GM19397 (cell line): ENCODE measurements around the gene GPR15.
A peak's percentile ranks its signal among the peaks of the same experiment; 100 is the strongest.
"Not testable (repeated sequence)": the region's sequence is repeated elsewhere in the genome, so short reads cannot be mapped to it uniquely, and the experiment has no call there.

Experiments
- ATAC-seq: cut with Tn5 transposase; IDR thresholded peaks from one replicate; pipeline ENCODE4 v1.9.1; 2021; ENCODE audit warnings: mild to moderate bottlenecking, moderate library complexity; ENCODE audit not compliant: unreplicated experiment

The GPR15 gene

GRCh38 chr3:98556164-98557130 is 24.7 kb downstream of the GPR15 start:
- peak; percentile 73 for ATAC-seq

DNA sequence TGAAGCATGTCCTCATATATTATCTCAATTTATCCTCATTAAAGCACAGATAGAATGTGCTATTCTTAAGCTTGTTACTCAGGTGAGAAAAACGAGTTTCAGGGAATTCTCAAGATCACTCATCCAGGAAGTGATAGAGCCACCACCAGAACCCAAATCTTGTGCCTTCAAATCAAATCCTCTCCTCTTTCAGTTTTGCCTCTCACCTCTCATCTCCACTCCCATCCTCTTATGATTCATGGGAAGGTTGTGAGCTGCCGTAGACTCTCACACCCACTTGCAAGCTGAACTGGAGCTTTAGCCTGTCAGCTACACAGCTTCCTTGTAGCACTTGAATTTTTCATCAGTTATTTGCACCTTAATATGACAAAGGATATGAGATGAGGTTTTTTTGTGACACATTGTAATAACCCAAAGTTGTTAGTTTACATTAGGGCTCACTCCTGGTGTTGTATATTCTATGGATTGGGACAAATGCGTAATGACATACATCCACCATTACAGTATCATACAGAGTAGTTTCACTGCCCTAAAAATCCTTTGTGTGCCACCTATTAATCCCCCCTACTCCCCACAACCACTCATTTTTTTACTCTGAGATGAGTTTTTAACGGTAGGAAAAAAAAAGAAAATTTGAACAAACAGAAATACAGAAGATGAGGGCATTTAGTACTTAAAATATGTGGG is 25.7 kb downstream of the GPR15 start:
- no peak for ATAC-seq

GRCh38 chr3:98558100-98558827 is 26.5 kb downstream of the GPR15 start:
- ATAC-seq: no peak

DNA sequence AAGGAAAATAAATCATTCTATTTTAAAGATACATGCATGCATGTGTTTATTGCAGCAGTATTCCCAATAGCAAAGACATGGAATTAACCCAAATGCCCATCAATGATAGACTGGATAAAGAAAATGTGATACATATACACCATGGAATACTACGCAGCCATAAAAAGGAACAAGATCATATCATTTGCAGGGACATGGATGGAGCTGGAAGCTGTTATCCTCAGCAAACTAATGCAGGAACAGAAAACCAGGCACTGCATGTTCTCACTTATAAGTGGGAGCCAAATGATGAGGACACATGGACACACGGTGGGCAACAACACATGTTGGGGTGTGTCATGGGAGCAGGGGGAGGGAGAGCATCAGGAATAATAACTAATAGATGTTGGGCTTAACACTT is 28.0 kb downstream of the GPR15 start:
- ATAC-seq: not testable (repeated sequence)

- ATAC-seq: no peak
Measured at GRCh38 chr3:98560911-98561310, 29.1 kb downstream of the GPR15 start.

DNA sequence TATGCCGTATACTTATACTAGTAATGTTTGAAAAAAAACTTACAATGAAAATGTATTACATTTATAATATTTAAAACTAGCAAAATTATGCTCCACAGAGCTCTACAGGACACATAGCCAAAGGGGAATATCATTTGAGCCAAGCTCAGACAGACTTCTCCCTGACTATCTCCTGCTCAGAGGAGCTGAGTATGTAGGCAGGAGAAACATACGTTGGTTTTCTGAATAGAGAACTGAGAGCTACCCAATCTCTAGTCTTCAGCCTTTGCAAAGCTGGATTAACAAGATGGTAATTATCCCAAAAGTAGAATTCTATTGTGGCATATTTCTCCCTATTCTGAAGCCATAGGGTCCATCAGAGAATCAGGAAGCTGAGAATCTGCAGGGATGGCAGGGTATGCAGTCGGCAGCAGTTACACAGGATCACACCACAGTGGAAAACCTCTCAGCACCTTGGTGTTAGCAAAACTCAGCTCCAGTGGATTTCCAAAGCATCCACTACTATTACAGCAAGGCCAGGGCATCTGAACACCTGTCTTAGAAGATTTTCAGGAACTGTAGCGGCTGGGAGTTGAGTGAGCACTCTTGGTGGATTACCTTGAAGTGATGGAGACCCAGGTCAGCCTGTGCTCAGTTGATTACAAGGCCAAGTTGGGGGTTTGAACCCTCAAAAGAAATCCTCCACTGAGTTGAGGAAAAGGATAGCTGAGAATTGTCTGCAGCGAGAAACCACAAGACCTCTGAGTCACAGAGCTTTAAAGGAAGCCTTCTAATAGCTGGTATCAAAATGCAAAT is 30.1 kb downstream of the GPR15 start:
- ATAC-seq: no peak

DNA sequence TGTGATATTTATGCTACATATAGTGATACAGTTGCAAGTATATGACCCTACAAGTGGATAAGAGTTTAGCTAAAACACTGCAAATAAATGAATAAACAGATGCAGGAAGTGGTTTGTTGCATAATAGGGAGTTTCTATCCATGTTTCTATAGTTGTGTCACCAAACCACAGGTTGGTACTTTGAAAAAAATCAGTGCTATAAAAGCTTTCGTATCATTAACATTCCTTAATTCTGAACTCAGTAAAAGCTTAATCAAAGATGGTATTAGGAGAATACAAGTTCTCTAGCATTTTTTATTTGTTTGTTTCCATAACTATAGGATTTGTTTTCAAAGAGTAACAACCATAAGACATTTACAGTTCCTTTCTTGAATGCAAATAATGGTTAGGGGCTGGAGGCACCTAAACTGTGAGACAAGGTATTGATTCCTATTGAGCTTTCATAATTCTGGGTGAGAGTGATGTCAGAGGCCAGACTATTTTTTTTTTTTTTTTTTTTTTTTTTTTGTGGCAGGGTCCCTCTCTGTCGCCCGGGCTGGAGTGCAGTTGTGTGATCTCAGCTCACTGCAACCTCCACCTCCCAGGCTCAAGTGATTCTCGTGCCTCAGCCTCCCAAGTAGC is 32.0 kb downstream of the GPR15 start:
- ATAC-seq: peak; percentile 54

DNA sequence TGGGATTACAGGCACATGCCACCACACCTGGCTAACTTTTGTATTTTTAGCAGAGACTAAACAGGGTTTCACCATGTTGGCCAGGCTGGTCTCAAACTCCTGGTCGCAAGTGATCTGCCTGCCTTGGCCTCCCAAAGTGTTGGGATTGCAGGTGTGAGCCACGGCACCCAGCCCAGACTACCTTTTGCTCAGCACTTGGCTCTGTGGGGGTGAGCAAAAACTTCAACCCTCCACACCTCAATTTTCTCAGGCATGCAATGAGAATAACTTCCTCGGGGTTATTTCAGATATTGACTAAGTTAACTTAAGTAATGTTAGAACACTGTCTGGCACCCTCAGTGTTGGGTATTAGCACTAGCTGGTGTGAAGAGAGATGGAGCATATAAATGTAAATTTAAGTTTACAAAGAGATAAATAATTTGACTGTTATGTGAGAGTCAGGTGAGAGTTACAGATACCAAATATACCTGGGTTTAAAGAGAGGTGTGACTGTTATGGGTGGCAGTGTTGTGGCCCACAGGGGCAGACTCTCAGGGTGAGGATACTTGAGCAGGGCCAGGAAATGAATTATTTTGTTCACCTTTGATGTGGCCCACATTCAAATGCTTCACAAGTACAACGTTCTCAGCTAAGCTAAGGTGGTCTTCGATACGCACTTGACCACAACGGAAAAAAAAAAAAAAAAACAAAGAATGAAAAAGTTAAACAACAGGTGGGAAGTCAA is 32.7 kb downstream of the GPR15 start:
- ATAC-seq: peak; percentile 13

DNA sequence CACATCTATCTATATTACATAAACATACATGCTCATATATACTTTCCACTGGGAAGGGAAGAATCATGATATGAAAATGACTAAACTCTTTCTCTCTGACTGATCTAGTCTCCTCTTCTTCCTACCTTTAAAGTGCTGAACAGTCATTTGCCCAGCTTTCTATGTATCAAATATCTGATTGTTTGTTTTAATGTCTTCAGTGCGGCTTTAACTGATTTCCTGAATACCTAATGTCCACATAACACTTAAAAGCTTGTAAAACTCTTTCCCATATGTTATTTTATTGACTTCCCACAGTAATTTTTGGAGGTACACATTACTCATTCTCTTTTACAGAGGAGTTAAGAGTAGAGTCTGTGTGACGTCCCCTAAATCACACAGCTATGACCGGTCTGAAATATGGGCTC is 33.5 kb downstream of the GPR15 start:
- no peak for ATAC-seq

DNA sequence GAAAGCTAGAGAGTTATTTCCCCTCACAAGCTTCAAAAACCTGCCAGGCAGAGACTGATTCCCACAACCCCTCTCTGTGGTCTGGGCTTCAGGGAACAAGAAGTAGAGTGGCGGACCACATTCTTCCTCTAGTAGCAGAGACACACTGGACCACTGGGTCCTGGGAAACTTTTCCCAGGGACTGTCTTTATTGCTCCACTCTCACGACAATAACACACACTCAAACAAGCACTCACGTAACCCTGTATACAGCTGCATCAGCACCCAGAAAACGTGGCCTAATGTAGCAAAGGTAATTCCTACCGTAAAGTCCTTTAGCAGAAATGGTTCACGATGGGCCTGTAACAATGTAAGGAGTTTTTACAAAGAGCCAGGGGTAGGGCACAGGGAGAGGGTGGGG is 34.1 kb downstream of the GPR15 start:
- no peak for ATAC-seq

DNA sequence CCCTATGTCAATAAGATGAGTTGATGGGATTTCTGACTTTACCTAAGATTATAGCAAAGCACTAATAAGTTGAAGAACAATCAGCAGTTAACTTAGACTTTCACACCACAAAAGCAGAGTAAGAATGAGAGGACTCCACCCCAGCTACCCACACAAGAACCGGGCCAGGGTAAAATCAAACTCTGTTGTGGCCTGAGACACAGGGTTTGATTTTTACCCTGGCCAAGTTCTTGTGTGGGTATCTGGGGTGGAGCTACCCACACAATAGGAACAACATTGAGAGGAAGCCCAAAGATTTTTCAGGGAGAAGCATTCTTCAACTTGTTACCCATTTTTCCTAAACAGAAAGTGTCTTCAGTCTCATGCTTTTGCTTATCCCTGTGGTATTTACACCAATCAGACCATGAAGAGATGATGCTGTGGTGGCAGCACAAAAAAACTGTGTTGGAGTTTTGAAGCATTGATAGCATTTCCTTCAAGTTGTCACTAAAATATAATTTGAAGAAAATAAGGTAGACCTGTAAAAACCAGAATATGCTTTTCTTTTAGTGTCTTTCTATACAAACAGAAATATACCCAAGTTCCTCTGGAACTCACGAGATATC is 36.0 kb downstream of the GPR15 start:
- ATAC-seq: no peak

DNA sequence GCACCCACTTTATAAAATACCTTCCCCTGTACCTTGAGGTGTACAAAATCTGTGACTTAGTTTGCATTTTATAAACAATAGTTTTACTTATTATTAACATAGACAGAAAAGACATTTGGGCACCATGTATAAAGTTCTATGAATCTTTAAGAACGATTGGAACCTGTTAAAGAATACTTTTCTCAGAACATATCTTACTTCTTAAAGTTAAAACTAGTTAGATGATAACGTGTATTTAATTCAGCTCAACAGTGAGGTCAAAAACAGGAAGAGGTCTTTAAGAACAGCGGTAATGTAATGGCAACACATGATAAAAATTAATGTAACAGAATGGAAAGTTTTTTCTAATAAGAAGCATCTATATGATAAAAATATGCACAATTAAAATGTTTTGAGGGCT is 36.6 kb downstream of the GPR15 start:
- ATAC-seq: no peak

DNA sequence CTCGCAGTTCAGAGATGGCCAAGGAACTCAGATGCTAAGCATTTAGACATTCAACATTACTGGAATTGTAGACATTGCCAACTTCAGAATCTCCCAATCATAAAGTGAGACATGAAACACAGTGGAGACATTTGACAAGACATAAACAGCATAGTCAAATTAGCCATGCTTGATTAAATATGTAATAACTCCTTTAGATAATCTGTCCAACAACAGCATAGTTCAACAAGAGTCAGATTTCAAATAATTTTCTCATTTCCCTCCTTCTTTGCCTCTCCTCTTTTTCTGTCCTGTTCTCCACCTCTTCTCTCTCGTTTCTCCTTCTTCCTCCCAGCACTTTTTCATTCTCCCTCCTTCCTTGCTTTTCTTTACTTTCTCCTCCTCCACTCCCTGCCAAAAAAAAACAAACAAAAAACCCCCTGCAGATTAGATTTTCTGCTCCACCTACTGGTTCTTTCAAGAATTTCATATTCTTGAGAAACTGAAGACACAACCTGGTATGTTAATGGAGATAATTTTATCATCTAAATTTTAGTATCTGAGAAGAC is 41.5 kb downstream of the GPR15 start:
- peak; percentile 69 for ATAC-seq

DNA sequence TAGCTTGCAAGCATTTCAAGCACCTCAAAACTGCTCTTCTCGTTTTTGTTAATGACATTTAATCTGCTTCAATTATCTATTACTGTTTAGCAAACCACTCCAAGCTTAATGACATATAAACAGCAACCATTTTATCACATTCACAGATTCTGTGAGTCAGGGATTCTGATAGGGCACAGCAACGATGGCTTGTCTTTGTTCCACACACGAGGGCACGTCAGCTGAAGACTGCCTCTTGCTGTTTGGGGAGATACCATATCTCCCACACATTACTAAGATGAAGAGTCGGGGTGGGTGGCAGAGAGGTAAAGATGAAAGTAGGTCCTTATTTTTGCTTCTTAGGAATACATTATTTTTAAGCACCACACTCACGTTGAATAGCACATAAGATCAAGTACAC is 42.4 kb downstream of the GPR15 start:
- ATAC-seq: no peak

GRCh38 chr3:98577178-98577895 is 45.6 kb downstream of the GPR15 start:
- ATAC-seq: no peak

DNA sequence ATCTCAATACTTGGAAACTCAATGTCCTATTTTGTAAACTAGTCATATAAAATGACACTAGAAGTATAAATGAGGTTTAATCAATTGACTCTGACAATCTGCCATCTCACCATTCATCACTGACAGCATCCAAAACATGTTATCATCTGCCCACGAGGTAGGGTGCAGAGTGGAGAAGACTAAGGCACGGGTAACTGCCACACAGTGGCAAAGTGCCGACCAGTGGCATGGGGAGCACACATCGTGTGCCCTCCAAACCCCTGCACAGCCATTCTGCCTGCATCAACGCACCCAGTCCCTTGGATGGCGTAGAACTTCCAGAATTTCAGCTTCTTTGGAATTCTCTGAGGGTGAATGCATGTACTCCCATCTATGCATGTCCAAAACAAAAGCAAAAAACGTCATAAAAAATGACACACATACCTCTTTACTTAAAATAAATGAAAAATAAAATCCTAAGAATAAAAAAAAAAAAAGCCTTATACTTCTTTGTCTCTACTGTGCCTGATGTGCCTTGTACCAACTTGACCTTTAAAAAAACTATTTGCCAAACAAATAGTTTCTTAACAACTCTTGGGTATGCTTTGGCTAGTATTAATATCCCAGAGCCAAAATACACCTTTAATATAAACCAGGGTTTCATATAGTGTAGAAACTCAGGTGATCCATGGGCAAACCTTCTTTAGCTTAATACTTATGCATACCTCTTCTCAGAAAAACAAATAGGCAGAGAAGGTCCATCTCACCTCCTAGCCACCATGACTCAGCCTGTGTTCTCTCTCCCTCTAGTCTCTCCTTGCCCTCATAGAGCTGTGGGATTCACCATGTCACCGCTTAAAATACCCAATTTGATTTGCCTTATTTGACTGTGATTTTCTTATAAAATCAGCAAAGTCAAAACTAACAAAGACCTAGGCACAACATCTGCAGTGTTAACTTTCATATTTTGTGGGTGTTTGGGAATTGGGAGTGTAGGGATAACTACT is 48.9 kb downstream of the GPR15 start:
- ATAC-seq: no peak

GRCh38 chr3:98581474-98581873 is 49.7 kb downstream of the GPR15 start:
- ATAC-seq: no peak
